ENCODE data around the gene FNDC11.

The FNDC11 gene

GRCh38 chr20:63525185-63525584, 28.8 kb upstream of the FNDC11 start:
- no peak for DNase-seq (ENCODE audit: low read depth in 3 of 3)

- no peak for DNase-seq (ENCODE audit: low read depth in 3 of 3)
Observed at GRCh38 chr20:63525971-63526370, 28.0 kb upstream of the FNDC11 start.

GRCh38 chr20:63527184-63527583, 26.8 kb upstream of the FNDC11 start:
- no peak for DNase-seq (ENCODE audit: low read depth in 3 of 3)

- DNase-seq (ENCODE audit: low read depth in 3 of 3) = no peak
Observed at GRCh38 chr20:63529180-63529860, 24.6 kb upstream of the FNDC11 start.

- no peak for DNase-seq (ENCODE audit: low read depth in 3 of 3)
Observed at GRCh38 chr20:63529861-63530787, 23.8 kb upstream of the FNDC11 start.

GRCh38 chr20:63530788-63531160, 23.2 kb upstream of the FNDC11 start:
- DNase-seq (ENCODE audit: low read depth in 3 of 3) = no peak

- no peak for DNase-seq (ENCODE audit: low read depth in 3 of 3)
Observed at GRCh38 chr20:63531686-63532448, 22.1 kb upstream of the FNDC11 start.

- no peak for DNase-seq (ENCODE audit: low read depth in 3 of 3)
Observed at GRCh38 chr20:63532449-63532971, 21.4 kb upstream of the FNDC11 start.

GRCh38 chr20:63533388-63533787, 20.6 kb upstream of the FNDC11 start:
- DNase-seq (ENCODE audit: low read depth in 3 of 3) = no peak

- no peak for DNase-seq (ENCODE audit: low read depth in 3 of 3)
Observed at GRCh38 chr20:63533871-63534393, 20.0 kb upstream of the FNDC11 start.

GRCh38 chr20:63534427-63534830, 19.5 kb upstream of the FNDC11 start:
- DNase-seq (ENCODE audit: low read depth in 3 of 3) = no peak

GRCh38 chr20:63534831-63535651, 18.9 kb upstream of the FNDC11 start:
- DNase-seq (ENCODE audit: low read depth in 3 of 3) = no peak

GRCh38 chr20:63536241-63536977, 17.6 kb upstream of the FNDC11 start:
- DNase-seq (ENCODE audit: low read depth in 3 of 3) = no peak

- peak in 1 of 3 donors; percentile 30 for DNase-seq (ENCODE audit: low read depth in 3 of 3)
Observed at GRCh38 chr20:63536997-63537524, 16.9 kb upstream of the FNDC11 start, which contains the start of gene PTK6. TSS of gene PTK6 (minus strand) at chr20:63537376. CDS start at chr20:63537314, 62 bp downstream.

- peak; percentile 92 to 94 (median 92) for DNase-seq (ENCODE audit: low read depth in 3 of 3)
Observed at GRCh38 chr20:63537525-63538203, 16.3 kb upstream of the FNDC11 start.

- DNase-seq (ENCODE audit: low read depth in 3 of 3) = no peak
Observed at GRCh38 chr20:63538204-63539091, 15.5 kb upstream of the FNDC11 start.

GRCh38 chr20:63539092-63539430, 14.9 kb upstream of the FNDC11 start:
- no peak for DNase-seq (ENCODE audit: low read depth in 3 of 3)

All from stimulated activated CD4-positive, alpha-beta T cell treated with anti-CD3 and anti-CD28 coated beads, TNF-alpha, amount 100 ng/mL, for 48 hours (primary cell).